ENCODE measurements around the gene CCNF.

CCNF gene

GRCh38 chr16:2459647-2460390, 30.6 kb downstream of the CCNF start, which contains the start of gene TEDC2 (continued):
- TF ChIP-seq ZBTB7A (tag by site-specific recombination; IDR thresholded peaks at IDR 0.05; ENCODE audit: low read depth) (no peak), ZNF600 (tag by site-specific recombination; IDR thresholded peaks at IDR 0.05) (peak; percentile 37; the same call in 1 of the 2 replicates), ZBTB21 (tag by site-specific recombination; IDR thresholded peaks at IDR 0.05) (peak; percentile 92), ZBTB8A (tag by site-specific recombination; IDR thresholded peaks at IDR 0.05) (peak; percentile 10; the same call in 1 of the 2 replicates), ZSCAN23 (tag by site-specific recombination; IDR thresholded peaks at IDR 0.05) (no peak), ZNF747 (tag by site-specific recombination; IDR thresholded peaks at IDR 0.05) (no peak), HOXA7 (CRISPR knock-in tag; IDR thresholded peaks at IDR 0.05; ENCODE audit: borderline replicate concordance) (no peak), ZNF843 (tag by site-specific recombination; IDR thresholded peaks at IDR 0.05) (peak; percentile 32; the same call in 1 of the 2 replicates), ZNF660 (tag by site-specific recombination; IDR thresholded peaks at IDR 0.05) (no peak), PRDM10 (tag by site-specific recombination; IDR thresholded peaks at IDR 0.05) (no peak; the same call in 1 of the 2 replicates), KLF8 (tag by site-specific recombination; IDR thresholded peaks at IDR 0.05) (peak; percentile 63), ZNF768 (tag by site-specific recombination; IDR thresholded peaks at IDR 0.05) (no peak), ZBTB6 (tag by site-specific recombination; IDR thresholded peaks at IDR 0.05) (no peak), PRDM4 (tag by site-specific recombination; IDR thresholded peaks at IDR 0.05) (no peak), YY2 (tag by site-specific recombination; IDR thresholded peaks at IDR 0.05) (no peak), KLF10 (tag by site-specific recombination; IDR thresholded peaks at IDR 0.05) (peak; percentile 91), ZBTB48 (tag by site-specific recombination; IDR thresholded peaks at IDR 0.05) (peak; percentile 79; the same call in 1 of the 2 replicates), GLI4 (tag by site-specific recombination; IDR thresholded peaks at IDR 0.05) (no peak), ZNF112 (tag by site-specific recombination; IDR thresholded peaks at IDR 0.05) (no peak), ZNF580 (tag by site-specific recombination; IDR thresholded peaks at IDR 0.05) (0 out of 2 replicates have a peak, but pooled peaks have one; percentile 7), ZNF48 (tag by site-specific recombination; IDR thresholded peaks at IDR 0.05) (no peak), ZNF473 (tag by site-specific recombination; IDR thresholded peaks at IDR 0.05) (no peak), BCL6B (tag by site-specific recombination; IDR thresholded peaks at IDR 0.05) (no peak), HOXD13 (CRISPR knock-in tag; IDR thresholded peaks at IDR 0.05; ENCODE audit: borderline replicate concordance) (no peak), ZNF341 (tag by site-specific recombination; IDR thresholded peaks at IDR 0.05; ENCODE audit: low read depth) (peak; percentile 40; the same call in 1 of the 2 replicates), AEBP2 (tag by site-specific recombination; IDR thresholded peaks at IDR 0.05; ENCODE audit: borderline replicate concordance) (no peak), CTCF (tag by site-specific recombination; IDR thresholded peaks at IDR 0.05) (peak; percentile 53; the same call in 1 of the 2 replicates), MYNN (tag by site-specific recombination; IDR thresholded peaks at IDR 0.05; ENCODE audit: borderline replicate concordance) (no peak)

Measured in HEK293 (cell line).